OCI-LY1 (cell line): ENCODE data around the gene DCDC1.

Source experiments
- H2AFZ ChIP-seq: fragments of 200-600 bp; sonication (generic), shearing (Covaris generic); 2 replicates; pipeline ENCODE4 v1.6.0; 2014; ENCODE audit warnings: antibody characterized with exemption, mild to moderate bottlenecking, low read length
- H3F3A ChIP-seq: fragments of 200-600 bp; sonication (generic), shearing (Covaris generic); 2 replicates; pipeline ENCODE4 v1.6.0; 2014; ENCODE audit warnings: mild to moderate bottlenecking, antibody characterized with exemption, low read length, moderate library complexity; ENCODE audit not compliant: insufficient read depth
- H3K27ac ChIP-seq: fragments of 200-600 bp; sonication (generic); 2 replicates; pipeline ENCODE4 v1.5.1; 2014; ENCODE audit warnings: low read length, mixed run types, mild to moderate bottlenecking, low read depth; ENCODE audit not compliant: poor library complexity, severe bottlenecking
- H3K27me3 ChIP-seq: fragments of 200-600 bp; sonication (generic); 2 replicates; pipeline ENCODE4 v1.6.0; 2014; ENCODE audit warnings: antibody characterized with exemption, mild to moderate bottlenecking, low read length, moderate library complexity; ENCODE audit not compliant: insufficient read depth
- H3K36me3 ChIP-seq: fragments of 200-600 bp; sonication (generic); 2 replicates; pipeline ENCODE4 v1.6.1; 2014; ENCODE audit warnings: mild to moderate bottlenecking, antibody characterized with exemption, low read length, moderate library complexity, mixed read lengths; ENCODE audit not compliant: insufficient read depth
- H3K4me1 ChIP-seq: fragments of 200-600 bp; sonication (generic); 2 replicates; pipeline ENCODE4 v1.5.1; 2014; ENCODE audit warnings: mild to moderate bottlenecking, low read length, moderate library complexity; ENCODE audit not compliant: insufficient read depth, severe bottlenecking
- H3K4me2 ChIP-seq: fragments of 200-600 bp; sonication (generic), shearing (Covaris generic); 2 replicates; pipeline ENCODE4 v1.6.1; 2014; ENCODE audit warnings: low read length
- H3K4me3 ChIP-seq: fragments of 200-600 bp; sonication (generic); 2 replicates; pipeline ENCODE4 v1.5.1; 2014; ENCODE audit warnings: low read length, low read depth, mild to moderate bottlenecking, mixed read lengths; ENCODE audit not compliant: poor library complexity, severe bottlenecking
- H3K79me2 ChIP-seq: fragments of 200-600 bp; shearing (Covaris generic); 2 replicates; pipeline ENCODE4 v1.6.1; 2016; ENCODE audit warnings: mixed run types, low read length, mixed read lengths; ENCODE audit not compliant: insufficient read depth
- H3K9ac ChIP-seq: fragments of 200-600 bp; sonication (generic), shearing (Covaris generic); 2 replicates; pipeline ENCODE4 v1.6.1; 2014; ENCODE audit warnings: mild to moderate bottlenecking, low read length, mixed read lengths
- H3K9me2 ChIP-seq: fragments of 200-600 bp; sonication (generic), shearing (Covaris generic); 2 replicates; pipeline ENCODE4 v1.6.1; 2014; ENCODE audit warnings: low read depth, mild to moderate bottlenecking, low read length, mixed read lengths
- H3K9me3 ChIP-seq: fragments of 200-600 bp; shearing (Covaris generic); 2 replicates; pipeline ENCODE4 v1.6.1; 2014; ENCODE audit warnings: low read length, mixed read lengths
- H4K20me1 ChIP-seq: fragments of 200-600 bp; sonication (generic), shearing (Covaris generic); 2 replicates; pipeline ENCODE4 v1.6.0; 2016; ENCODE audit warnings: mild to moderate bottlenecking, low read length; ENCODE audit not compliant: insufficient read depth
- CTCF ChIP-seq: fragments of 200-600 bp; sonication (generic), shearing (Covaris generic); IDR thresholded peaks from 2 replicates; pipeline ENCODE4 v1.5.1; 2017; ENCODE audit warnings: mild to moderate bottlenecking, antibody characterized with exemption, low read length, moderate library complexity, mixed read lengths
- EZH2 ChIP-seq: fragments of 200-600 bp; sonication (generic), shearing (Covaris generic); IDR thresholded peaks from 2 replicates; pipeline ENCODE4 v1.8.0; 2017; ENCODE audit warnings: borderline replicate concordance, mixed run types, mild to moderate bottlenecking, antibody characterized with exemption, low read length, moderate library complexity, mixed read lengths

DCDC1 gene

GRCh38 chr11:30911247-30911646, 458.3 kb downstream of the DCDC1 start:
- Histone ChIP-seq H3K9me3 (no peaks in the 10 kb centered on the region), H3K9me2 (no peaks in the 10 kb centered on the region), H2AFZ (no peak overlapping the region), H3K27me3 (no peaks in the 10 kb centered on the region; the same call in 1 of the 2 replicates), H3K36me3 (no peaks in the 10 kb centered on the region), H3K79me2 (no peaks in the 10 kb centered on the region), H3K4me2 (no peak overlapping the region), H3K4me1 (no peaks in the 10 kb centered on the region), H3K4me3 (no peak overlapping the region), H3K27ac (no peak overlapping the region), H4K20me1 (no peaks in the 10 kb centered on the region), H3K9ac (no peak overlapping the region), H3F3A (no peaks in the 10 kb centered on the region; the same call in 1 of the 2 replicates)
- TF ChIP-seq CTCF (no peak), EZH2 (no peak)

- Histone ChIP-seq H3K27ac (no peak overlapping the region), H3K36me3 (no peaks in the 10 kb centered on the region), H3K4me2 (no peak overlapping the region), H3K9me2 (no peaks in the 10 kb centered on the region), H4K20me1 (no peaks in the 10 kb centered on the region), H3K9me3 (no peaks in the 10 kb centered on the region), H3K9ac (no peak overlapping the region), H3K27me3 (no peaks in the 10 kb centered on the region; the same call in 1 of the 2 replicates), H3K4me1 (no peaks in the 10 kb centered on the region), H2AFZ (no peak overlapping the region), H3K79me2 (no peaks in the 10 kb centered on the region), H3F3A (no peaks in the 10 kb centered on the region; the same call in 1 of the 2 replicates), H3K4me3 (no peak overlapping the region)
- TF ChIP-seq EZH2, result no peak
Measured at GRCh38 chr11:30908857-30909256, 460.7 kb downstream of the DCDC1 start.

- H3K9me3 ChIP-seq, result no peaks in the 10 kb centered on the region
- no peak overlapping the region for H3K4me3 ChIP-seq
- H3K9me2 ChIP-seq, result no peaks in the 10 kb centered on the region
- no peaks in the 10 kb centered on the region for H3K36me3 ChIP-seq
- H3K27ac ChIP-seq, result no peak overlapping the region
- no peak overlapping the region for H3K4me2 ChIP-seq
- H3K4me1 ChIP-seq, result no peaks in the 10 kb centered on the region
- H3K79me2 ChIP-seq, result no peaks in the 10 kb centered on the region
- TF ChIP-seq CTCF (no peak), EZH2 (no peak)
- no peak overlapping the region for H2AFZ ChIP-seq
- H3F3A ChIP-seq, result no peaks in the 10 kb centered on the region; the same call in 1 of the 2 replicates
- no peaks in the 10 kb centered on the region for H3K27me3 ChIP-seq
- no peaks in the 10 kb centered on the region for H4K20me1 ChIP-seq
- no peak overlapping the region for H3K9ac ChIP-seq
Measured at GRCh38 chr11:30908272-30908671, 461.3 kb downstream of the DCDC1 start.

- Histone ChIP-seq H3K79me2 (no peaks in the 10 kb centered on the region), H3K9ac (no peak overlapping the region), H3K4me1 (no peaks in the 10 kb centered on the region), H3K4me2 (no peak overlapping the region), H3K4me3 (no peak overlapping the region), H3K27me3 (no peaks in the 10 kb centered on the region), H3K36me3 (no peaks in the 10 kb centered on the region), H3F3A (no peaks in the 10 kb centered on the region), H2AFZ (no peak overlapping the region), H3K9me3 (no peaks in the 10 kb centered on the region), H3K9me2 (no peaks in the 10 kb centered on the region), H3K27ac (no peak overlapping the region), H4K20me1 (no peaks in the 10 kb centered on the region)
- no peak for TF ChIP-seq EZH2
- no peak for TF ChIP-seq CTCF
Measured at GRCh38 chr11:30902929-30903328, 466.6 kb downstream of the DCDC1 start.
